Ishikawa (cell line): ENCODE data around the gene TRMT61B.

ENCODE experiments used
- CEBPB ChIP-seq: IDR thresholded peaks from 2 replicates; pipeline ENCODE4 v1.6.1; 2012
- CREB1 ChIP-seq: IDR thresholded peaks from 2 replicates; pipeline ENCODE4 v1.6.1; 2012; ENCODE audit warnings: low read depth
- EGR1 ChIP-seq: IDR thresholded peaks from 2 replicates; pipeline ENCODE4 v1.6.1; 2012
- EP300 ChIP-seq: IDR thresholded peaks from 2 replicates; pipeline ENCODE4 v1.6.1; 2012; ENCODE audit warnings: borderline replicate concordance
- FOXM1 ChIP-seq: IDR thresholded peaks from 2 replicates; pipeline ENCODE4 v1.6.1; 2012; ENCODE audit warnings: low read depth, borderline replicate concordance
- MAX ChIP-seq: IDR thresholded peaks from 2 replicates; pipeline ENCODE4 v1.6.1; 2012
- NFIC ChIP-seq: IDR thresholded peaks from 2 replicates; pipeline ENCODE4 v1.6.1; 2012
- RAD21 ChIP-seq: IDR thresholded peaks from 2 replicates; pipeline ENCODE4 v1.6.1; 2012; ENCODE audit warnings: low read depth
- TAF1 ChIP-seq: IDR thresholded peaks from 2 replicates; pipeline ENCODE4 v1.6.1; 2012; ENCODE audit warnings: low read depth, mild to moderate bottlenecking
- TCF12 ChIP-seq: IDR thresholded peaks from 2 replicates; pipeline ENCODE4 v1.6.1; 2012; ENCODE audit warnings: low read depth
- TEAD4 ChIP-seq: IDR thresholded peaks from 2 replicates; pipeline ENCODE4 v1.6.1; 2012
- YY1 ChIP-seq: IDR thresholded peaks from 2 replicates; pipeline ENCODE4 v1.6.1; 2012; ENCODE audit warnings: low read depth
- ZBTB7A ChIP-seq: IDR thresholded peaks from 2 replicates; pipeline ENCODE4 v1.6.1; 2012; ENCODE audit warnings: low read depth
- TF ChIP-seq, protein P1 (sequence below): IDR thresholded peaks from 2 replicates; pipeline ENCODE4 v1.6.1; 2012
- TF ChIP-seq, protein P2 (sequence below): IDR thresholded peaks from 2 replicates; pipeline ENCODE4 v1.6.1; 2012; ENCODE audit warnings: low read depth, mild to moderate bottlenecking

The TRMT61B gene

GRCh38 chr2:28901841-28902240 is 31.7 kb upstream of the TRMT61B start:
- TF ChIP-seq TAF1 (no peak), CREB1 (no peak)
- TF ChIP-seq, protein P1, sequence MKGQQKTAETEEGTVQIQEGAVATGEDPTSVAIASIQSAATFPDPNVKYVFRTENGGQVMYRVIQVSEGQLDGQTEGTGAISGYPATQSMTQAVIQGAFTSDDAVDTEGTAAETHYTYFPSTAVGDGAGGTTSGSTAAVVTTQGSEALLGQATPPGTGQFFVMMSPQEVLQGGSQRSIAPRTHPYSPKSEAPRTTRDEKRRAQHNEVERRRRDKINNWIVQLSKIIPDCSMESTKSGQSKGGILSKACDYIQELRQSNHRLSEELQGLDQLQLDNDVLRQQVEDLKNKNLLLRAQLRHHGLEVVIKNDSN, result no peak

GRCh38 chr2:28901202-28901601 is 31.1 kb upstream of the TRMT61B start:
- TF ChIP-seq TCF12 (no peak), TEAD4 (no peak)

- no peak for TF ChIP-seq CREB1
- TF ChIP-seq ZBTB7A, result no peak
- TF ChIP-seq TAF1, result no peak
- TF ChIP-seq YY1, result no peak
- no peak for TF ChIP-seq EGR1
- TF ChIP-seq TCF12, result no peak
- TF ChIP-seq RAD21, result no peak
- no peak for TF ChIP-seq EP300
- no peak for TF ChIP-seq MAX
- no peak for TF ChIP-seq CEBPB
- TF ChIP-seq, protein P1, result no peak
- TF ChIP-seq FOXM1, result no peak
- TF ChIP-seq, protein P2, sequence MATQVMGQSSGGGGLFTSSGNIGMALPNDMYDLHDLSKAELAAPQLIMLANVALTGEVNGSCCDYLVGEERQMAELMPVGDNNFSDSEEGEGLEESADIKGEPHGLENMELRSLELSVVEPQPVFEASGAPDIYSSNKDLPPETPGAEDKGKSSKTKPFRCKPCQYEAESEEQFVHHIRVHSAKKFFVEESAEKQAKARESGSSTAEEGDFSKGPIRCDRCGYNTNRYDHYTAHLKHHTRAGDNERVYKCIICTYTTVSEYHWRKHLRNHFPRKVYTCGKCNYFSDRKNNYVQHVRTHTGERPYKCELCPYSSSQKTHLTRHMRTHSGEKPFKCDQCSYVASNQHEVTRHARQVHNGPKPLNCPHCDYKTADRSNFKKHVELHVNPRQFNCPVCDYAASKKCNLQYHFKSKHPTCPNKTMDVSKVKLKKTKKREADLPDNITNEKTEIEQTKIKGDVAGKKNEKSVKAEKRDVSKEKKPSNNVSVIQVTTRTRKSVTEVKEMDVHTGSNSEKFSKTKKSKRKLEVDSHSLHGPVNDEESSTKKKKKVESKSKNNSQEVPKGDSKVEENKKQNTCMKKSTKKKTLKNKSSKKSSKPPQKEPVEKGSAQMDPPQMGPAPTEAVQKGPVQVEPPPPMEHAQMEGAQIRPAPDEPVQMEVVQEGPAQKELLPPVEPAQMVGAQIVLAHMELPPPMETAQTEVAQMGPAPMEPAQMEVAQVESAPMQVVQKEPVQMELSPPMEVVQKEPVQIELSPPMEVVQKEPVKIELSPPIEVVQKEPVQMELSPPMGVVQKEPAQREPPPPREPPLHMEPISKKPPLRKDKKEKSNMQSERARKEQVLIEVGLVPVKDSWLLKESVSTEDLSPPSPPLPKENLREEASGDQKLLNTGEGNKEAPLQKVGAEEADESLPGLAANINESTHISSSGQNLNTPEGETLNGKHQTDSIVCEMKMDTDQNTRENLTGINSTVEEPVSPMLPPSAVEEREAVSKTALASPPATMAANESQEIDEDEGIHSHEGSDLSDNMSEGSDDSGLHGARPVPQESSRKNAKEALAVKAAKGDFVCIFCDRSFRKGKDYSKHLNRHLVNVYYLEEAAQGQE, result no peak
- TF ChIP-seq TEAD4, result no peak
- no peak for TF ChIP-seq NFIC
These were observed 27.9 kb upstream of the TRMT61B start for GRCh38 chr2:28898048-28898447.

DNA sequence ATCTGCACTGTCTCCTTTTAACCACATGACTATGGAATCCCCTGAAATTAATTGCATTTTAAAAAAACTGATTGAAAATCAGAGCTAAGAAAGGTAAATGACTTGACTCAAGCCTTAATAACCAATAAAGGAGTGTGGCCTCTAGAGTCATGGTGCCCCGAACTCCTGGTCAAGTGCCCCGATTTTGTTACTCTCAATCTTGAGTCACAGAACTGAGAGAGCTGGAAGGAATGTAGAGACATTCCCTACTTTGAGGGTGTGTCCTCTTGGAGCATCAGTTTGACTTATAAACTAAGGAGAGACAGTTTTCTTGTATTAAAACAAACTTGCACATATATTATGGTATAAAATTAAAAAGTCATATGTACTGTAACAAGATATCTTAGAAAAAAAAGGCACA is 26.8 kb upstream of the TRMT61B start:
- no peak for TF ChIP-seq RAD21

GRCh38 chr2:28895189-28895893 is 25.2 kb upstream of the TRMT61B start:
- TF ChIP-seq, protein P2, result no peak
- peak; percentile 83 for TF ChIP-seq MAX
- TF ChIP-seq, protein P1, result peak; percentile 71

- TF ChIP-seq FOXM1, result no peak
- no peak for TF ChIP-seq TEAD4
- TF ChIP-seq ZBTB7A, result peak; percentile 84
- TF ChIP-seq EP300, result no peak
- no peak for TF ChIP-seq TCF12
- peak; percentile 97 for TF ChIP-seq YY1
- TF ChIP-seq CREB1, result 0 out of 2 replicates have a peak, but pooled peaks have one; percentile 39
- TF ChIP-seq TAF1, result peak; percentile 96
- TF ChIP-seq, protein P1, result peak; percentile 93
- TF ChIP-seq NFIC, result no peak
- TF ChIP-seq CEBPB, result no peak
- TF ChIP-seq, protein P2, result peak; percentile 12; the same call in 1 of the 2 replicates
- peak; percentile 99 for TF ChIP-seq MAX
- TF ChIP-seq EGR1, result 0 out of 2 replicates have a peak, but pooled peaks have one; percentile 3
- TF ChIP-seq RAD21, result no peak
These were observed 24.5 kb upstream of the TRMT61B start, which contains the start of gene WDR43 for GRCh38 chr2:28894470-28895188. Gene WDR43, plus strand, starts transcription at chr2:28894667. Its CDS starts 32 bp downstream, at chr2:28894699.
